HG02943 (cell line): ENCODE measurements around the gene CCDC51.
"Not testable (repeated sequence)": the region's sequence is repeated elsewhere in the genome, so short reads cannot be mapped to it uniquely, and the experiment has no call there.

ENCODE experiments used
- ATAC-seq: cut with Tn5 transposase; IDR thresholded peaks from one replicate; pipeline ENCODE4 v1.9.1; 2021; ENCODE audit warnings: mild to moderate bottlenecking, low read depth, moderate library complexity; ENCODE audit not compliant: unreplicated experiment

Gene CCDC51

GRCh38 chr3:48439820-48440589 lies at the start of gene CCDC51, which contains the start of gene TMA7:
Gene CCDC51, minus strand, starts transcription at chr3:48440119. Its CDS starts 4,991 bp downstream, at chr3:48435128.
Gene TMA7, plus strand, starts transcription at chr3:48440257. Its CDS starts 40 bp downstream, at chr3:48440297.
- peak; percentile 91 for ATAC-seq

GRCh38 chr3:48486952-48487351 lies 47.0 kb upstream of the CCDC51 start:
- no peak for ATAC-seq

GRCh38 chr3:48482822-48483221 lies 42.9 kb upstream of the CCDC51 start:
- not testable (repeated sequence) for ATAC-seq

DNA sequence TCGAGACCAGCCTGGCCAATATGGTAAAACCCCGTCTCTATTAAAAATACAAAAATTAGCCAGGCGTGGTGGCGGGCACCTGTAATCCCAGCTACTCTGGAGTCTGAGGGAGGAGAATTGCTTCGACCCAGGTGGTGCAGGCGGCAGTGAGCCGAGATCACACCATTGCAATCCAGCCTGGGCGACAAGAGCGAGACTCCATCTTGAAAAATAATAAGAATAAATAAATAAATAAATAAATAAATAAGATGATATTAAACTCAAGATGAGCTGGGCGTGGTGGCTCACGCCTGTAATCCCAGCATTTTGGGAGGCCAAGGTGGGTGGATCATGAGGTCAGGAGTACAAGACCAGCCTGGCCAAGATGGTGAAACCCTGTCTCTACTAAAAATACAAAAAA lies 41.0 kb upstream of the CCDC51 start:
- ATAC-seq: not testable (repeated sequence)

DNA sequence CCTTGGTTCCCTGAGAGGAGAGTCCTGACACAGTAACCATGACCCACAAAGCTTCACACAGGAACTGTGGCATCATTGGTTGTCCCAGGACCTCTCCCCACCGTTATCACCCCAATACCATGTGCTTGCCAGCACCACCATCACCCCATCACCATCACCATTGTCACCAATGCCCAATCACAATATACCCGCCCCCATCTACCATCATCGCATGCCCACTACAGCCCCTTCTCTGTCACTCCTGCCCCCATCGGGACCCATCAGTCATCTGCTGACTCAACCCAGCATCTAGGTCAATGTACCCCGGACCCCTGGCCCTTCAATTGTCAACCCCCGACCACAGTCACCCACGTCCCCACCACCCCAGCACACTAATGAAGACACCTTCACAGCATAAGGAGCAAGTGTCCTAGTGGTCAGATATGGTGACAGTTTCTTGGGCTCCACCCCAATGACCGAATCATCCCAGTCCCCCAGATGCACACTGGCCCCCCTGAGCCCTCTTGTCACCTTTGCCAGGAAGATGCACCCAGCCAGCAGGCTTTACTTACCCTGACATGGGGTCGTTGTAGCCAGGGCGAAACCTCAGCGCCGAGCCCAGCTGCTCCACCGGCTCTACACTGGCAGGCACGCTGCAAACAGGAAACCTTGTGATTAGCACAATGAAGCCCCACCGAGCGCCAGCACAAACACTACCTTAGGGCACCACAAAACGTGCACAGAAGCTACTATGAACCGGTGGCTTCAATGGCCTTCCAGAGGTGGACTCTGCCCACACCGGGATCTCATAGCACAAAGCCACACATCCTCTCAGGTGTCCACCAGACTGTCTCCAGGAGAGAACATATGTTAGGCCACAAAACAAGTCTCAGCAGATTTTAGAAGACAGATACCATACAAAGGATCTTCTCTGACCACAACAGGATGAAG lies 39.0 kb upstream of the CCDC51 start:
- ATAC-seq: no peak

GRCh38 chr3:48477959-48478520 lies 38.1 kb upstream of the CCDC51 start:
- ATAC-seq: no peak

DNA sequence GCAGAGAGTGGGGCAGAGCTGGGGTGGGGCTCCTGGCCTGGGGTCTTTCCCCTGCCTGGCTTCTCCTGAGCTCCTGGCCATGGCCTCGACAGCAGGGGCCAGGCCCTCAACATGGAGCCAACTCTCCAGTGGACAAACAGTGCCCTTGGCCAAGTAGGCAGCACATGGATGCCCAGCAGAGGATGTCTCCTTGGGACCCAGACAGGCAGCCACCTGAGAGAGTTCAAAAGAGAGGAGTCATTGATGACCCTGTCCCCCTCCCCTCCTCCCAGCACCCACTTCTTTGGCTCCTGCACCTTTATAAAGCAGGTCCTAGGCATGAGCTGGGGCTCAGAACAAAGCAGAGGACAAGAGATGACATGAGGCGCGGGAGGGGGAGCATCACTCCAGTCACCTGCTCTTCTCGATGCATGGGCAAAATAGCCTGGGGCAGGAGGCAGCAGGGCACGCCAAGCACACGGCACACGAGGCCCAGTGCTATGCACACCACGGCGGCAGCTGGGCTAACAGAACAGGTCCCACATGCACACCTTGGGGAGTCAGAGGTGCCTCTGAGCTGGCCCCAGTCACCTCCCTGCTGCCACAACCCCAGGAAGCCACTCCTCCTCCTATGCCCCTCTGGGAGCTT lies 36.6 kb upstream of the CCDC51 start:
- no peak for ATAC-seq

DNA sequence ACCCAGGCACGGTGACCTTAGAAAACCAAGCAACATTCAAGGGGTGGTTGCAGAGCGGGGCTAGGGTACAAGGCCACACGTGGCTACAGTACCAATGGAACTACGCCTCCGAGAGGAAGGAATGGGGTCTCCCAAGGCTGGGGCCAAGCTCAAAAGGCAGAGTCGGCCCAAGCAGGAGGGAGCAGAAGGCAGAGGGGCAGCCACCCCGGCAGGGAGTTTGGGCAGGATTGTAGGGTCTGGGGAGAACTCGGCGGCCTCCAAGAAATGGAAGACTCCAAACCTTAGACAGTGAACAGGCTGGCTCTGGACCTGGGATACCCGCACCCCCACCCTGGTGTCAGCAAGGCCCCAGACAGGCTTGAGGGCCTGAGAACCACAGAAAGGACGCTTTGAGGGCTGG lies 35.3 kb upstream of the CCDC51 start:
- no peak for ATAC-seq

GRCh38 chr3:48474619-48475018 lies 34.7 kb upstream of the CCDC51 start:
- ATAC-seq: no peak

GRCh38 chr3:48474031-48474430 lies 34.1 kb upstream of the CCDC51 start:
- ATAC-seq: not testable (repeated sequence)

DNA sequence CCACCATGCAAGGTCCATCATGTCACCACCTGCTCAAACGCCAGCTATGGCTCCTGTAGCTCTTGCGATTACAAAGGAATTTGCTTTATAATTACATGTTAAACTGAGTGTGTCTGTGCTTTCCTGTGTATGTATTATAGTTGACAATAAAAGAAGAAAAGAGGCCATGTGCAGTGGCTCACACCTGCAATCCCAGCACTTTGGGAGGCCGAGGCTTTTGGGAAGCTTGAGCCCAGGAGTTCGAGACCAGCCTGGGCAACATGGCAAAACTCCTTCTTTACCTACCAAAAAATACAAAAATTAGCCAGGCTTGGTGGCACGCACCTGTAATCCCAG lies 33.7 kb upstream of the CCDC51 start:
- ATAC-seq: no peak

GRCh38 chr3:48472923-48473616 lies 33.2 kb upstream of the CCDC51 start:
- peak; percentile 79 for ATAC-seq

- peak; percentile 15 for ATAC-seq
These were observed 32.7 kb upstream of the CCDC51 start for GRCh38 chr3:48472673-48472922.

DNA sequence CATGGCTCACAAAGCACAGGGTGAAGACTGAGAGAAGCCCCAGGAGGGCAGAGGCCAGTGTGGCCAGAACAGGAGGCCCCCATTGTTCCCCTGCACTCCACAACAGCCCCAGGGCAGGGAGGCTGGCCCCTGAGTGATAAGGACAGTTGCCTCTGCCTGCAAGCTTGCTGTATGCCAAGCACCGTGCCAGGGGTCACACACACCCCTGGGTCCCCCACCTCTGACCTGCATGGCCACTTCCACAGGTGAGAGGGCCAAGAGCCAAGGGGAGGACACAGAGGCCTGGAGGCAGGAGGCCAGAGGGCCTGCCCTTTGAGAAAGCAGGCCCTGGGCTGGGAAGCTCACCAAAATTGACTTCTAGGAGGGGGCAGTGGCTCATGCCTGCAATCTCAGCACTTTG lies 30.4 kb upstream of the CCDC51 start:
- no peak for ATAC-seq

DNA sequence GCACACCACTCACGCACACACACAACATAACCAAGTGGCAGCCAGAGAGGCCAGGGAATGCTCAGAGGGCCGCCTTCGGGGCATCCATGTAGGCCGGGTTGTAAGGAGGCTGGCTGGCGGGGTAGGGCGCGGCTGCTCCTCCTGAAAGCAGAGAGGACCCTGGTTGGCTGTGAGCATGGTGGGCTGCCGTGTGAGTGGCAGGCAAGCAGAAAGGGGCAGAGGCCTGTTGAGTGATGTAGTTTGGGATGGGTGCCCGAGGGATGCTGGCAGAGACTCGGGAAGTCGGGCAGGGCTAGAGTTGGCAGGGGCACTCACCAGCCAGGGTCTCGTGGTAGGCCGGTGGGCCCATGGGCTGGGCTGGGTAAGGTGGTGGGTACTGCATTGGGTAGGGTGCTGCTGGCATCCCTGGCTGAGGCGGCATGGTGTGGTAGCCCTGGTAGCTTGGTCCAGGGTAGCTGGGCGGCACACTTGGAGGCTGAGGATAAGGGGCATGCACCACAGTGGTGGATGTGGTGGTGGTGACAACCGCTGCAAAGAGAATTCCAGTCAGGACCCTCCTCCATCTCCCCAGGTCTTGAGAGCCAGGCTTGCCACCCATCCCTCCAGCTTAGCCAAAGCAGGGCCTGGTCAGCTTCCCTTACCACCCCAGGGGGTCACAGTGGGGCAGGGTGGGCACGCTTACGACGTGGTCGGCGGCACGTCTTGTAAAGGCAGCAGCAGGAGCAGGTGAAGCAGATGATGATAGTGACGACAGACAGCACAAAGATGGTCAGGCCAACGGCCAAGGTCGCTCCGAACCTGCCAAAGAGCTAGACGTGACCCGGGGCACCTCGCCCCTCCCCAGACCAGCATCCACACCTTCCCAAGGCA lies 29.4 kb upstream of the CCDC51 start:
- no peak for ATAC-seq

DNA sequence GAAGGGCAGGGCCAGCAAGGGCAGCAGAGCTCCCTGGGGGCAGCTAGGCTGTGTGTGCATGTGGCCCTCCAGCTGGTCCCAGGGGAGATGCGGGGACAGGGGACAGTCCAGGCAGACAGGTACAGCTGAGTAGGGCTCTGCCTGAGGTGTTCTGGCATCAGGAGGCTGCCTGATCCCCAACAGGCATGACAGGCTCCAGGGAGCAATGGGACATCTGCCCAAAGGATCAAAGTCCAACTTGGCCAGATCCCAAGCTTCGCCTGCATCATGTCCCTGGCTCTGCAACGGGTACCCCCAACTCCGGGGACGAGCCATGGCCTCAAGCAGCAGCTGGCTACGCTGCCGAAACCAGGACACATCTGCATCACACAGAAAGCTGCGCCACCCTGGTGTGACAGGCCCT lies 28.4 kb upstream of the CCDC51 start:
- ATAC-seq: no peak

DNA sequence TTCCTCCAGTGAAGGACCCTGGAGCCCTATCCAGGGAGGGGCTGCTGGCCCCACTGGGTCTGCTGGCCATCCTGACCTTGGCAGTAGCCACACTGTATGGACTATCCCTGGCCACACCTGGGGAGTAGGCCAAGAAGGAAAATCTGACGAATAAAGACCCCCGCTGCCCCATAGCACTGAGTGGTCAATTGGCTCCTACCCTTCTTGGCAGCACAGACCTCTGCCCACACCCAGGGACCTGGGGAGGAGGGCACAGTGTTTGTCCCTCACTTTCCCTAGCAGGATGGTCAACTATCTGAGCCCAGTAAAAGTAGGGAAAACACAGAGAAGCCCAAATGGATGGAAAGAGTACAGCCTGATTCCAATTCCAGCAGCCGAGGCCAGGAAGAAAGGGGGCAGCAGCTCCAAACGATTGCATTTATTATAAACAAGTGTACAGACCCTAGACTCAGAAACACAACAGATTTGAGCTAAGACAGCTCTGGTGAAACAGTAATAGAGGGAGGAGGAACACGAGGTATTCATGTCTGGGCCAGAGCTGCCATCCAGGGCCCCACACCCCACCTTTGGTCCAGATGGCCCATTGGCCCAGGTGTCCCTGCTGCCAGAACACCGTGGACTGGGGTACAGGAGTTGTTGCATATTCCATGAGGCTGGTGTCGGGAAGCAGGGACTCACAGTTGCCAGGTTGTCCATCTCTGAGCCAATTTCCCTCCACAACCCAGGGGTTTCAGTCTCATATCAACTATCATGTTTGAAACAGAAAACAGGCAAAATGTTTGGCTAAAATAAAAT lies 27.8 kb upstream of the CCDC51 start:
- no peak for ATAC-seq

GRCh38 chr3:48467110-48467454 lies 27.2 kb upstream of the CCDC51 start:
- ATAC-seq: no peak
